GM21423 (cell line): Measurements from ENCODE around the gene CHI3L1.

Experiments
- ATAC-seq: cut with Tn5 transposase; IDR thresholded peaks from one replicate; pipeline ENCODE4 v1.9.1; 2021; ENCODE audit warnings: mild to moderate bottlenecking, moderate library complexity; ENCODE audit not compliant: unreplicated experiment

The CHI3L1 gene

DNA sequence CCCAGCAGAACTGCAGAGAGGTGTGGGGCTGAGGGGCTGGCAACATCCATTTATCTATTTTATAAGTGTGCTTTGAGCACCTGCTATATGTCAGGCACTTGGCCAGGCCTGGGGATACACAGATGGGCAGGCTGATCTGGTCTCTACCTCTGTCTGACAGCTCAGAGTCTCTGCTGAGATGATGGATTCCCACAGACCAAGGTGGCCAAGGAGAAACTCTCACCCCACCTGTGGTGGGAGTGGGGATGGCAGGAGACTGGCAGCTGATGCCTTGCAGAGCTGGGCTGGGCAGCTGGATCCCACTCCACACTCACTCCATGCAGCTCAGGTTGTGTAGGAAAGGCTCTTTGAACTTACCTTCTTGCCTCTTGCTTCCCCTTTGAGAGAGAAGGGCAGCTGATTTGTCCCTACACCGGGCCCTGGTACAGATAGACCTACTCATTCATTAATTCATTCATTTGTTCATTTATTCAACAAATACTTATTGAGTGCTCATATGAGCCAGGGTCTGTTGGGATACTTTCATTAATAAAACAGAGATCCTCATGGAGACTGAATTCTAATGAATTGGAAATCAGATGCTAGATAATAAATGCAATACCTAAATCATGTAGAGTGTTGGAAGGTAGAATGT, 50.0 kb downstream of the CHI3L1 start:
- ATAC-seq, result no peak

- no peak for ATAC-seq
These were observed 50.7 kb downstream of the CHI3L1 start for GRCh38 chr1:203135636-203136305.

GRCh38 chr1:203133970-203134725, 52.4 kb downstream of the CHI3L1 start:
- no peak for ATAC-seq

DNA sequence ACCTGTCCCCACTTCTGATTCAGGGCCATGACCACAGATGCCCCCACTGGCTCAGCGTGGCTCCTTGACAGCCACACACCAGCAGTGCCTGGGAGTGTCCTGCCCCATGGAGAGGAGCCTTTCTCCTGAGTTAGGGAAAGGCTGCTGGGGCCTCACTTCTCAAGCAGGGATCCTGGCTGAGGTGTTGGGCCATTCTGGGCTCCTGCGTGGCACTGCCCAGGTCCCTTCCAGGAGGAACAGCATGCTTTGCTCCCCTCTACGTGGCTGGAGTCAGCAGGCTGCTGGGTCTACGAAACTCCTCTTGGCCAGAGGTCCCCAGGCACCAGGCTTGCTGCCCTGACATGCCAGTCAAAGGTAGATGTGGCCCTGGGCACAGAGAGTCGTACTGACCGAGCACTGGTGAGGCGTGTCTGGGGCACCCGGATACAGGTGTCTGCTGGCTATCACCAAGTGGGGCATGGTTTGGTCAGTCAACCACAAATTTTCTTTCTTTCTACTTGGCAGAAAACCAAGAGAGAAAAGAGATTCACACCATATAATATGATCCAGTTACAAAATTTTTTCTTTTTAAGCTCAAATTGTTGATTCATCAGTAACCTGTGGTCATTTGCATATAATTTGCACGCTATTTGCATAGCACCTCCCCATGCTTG, 54.8 kb downstream of the CHI3L1 start:
- no peak for ATAC-seq

DNA sequence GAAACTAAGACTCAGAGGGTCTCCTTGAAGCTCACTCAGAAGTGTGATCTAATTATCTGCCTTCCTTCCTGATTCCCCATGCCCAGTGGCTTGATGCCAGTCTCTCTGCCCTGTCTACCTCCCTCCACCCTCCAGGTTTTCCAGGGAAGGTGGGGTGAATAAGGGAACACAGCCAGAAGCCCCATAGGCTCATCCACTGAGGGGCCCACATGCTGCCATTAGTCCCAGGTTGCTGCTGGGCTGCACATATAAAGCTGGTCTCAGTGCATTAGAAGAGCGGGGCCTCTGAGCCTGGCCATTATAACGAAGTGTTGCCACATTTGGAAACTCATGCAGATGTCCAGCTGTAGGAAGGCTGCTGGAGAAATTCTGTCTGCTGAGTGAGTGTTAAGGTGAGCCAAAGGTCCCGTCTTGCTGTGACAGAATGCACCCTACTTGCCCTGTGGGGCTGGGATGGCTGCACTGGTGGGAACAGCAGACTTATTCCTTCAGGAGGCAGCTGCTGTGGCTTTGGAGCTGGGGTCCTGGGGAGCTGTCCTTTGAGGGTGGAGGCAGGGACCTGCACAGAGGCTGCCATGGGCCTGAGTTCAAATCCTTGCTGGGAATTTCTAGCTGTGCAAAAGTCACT, 56.0 kb downstream of the CHI3L1 start:
- ATAC-seq, result no peak

DNA sequence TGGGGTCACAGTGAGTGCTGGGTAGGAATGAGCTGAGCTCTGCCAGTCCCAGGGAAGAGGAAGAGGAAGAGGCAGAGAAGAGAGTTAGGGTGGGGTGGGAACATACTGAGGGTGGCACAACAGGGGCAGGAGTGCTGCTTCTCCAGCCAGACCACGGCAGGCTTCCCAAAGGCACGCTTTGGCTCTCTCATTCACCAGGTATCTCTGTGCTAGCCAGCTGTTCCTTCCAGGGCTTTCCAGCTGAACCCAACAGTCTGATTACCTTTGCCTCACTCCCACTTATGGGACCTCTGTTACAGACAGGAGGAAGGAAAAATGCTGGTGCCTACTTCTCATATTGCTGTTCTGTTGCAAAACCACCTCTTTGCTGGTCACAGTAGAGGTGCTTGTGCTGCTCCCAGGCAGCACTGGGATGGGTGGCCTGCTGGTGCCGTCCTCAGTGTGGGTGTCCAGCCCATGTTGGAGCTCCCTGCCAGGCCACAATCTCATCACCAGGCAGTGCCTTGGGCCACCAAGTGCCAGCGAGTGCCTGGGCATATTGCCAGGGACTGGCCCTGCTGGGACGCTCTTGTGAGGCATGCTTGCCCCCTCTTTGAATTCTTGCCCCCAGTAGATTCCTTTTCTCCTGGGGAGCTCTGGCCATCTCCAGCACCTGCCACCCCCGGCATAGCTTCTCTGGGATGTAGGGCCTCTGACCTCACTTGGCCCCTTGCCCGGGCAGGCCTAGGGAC, 56.8 kb downstream of the CHI3L1 start:
- no peak for ATAC-seq
